Mesodermal cell (in vitro differentiated cells): Measurements from ENCODE around the gene EARS2.
A peak's percentile ranks its signal among the peaks of the same experiment; 100 is the strongest.

Experiments
- H3K27ac ChIP-seq: 2 replicates; pipeline ENCODE4 v1.7.0; 2013; ENCODE audit warnings: mild to moderate bottlenecking, low read depth, low read length, moderate library complexity; ENCODE audit not compliant: severe bottlenecking
- H3K36me3 ChIP-seq: 2 replicates; pipeline ENCODE4 v1.7.1; 2013; ENCODE audit warnings: mild to moderate bottlenecking, low read length, moderate library complexity; ENCODE audit not compliant: control insufficient read depth, insufficient read depth
- H3K4me1 ChIP-seq: one replicate; pipeline ENCODE4 v1.7.1; 2013; ENCODE audit warnings: mild to moderate bottlenecking, low read length; ENCODE audit not compliant: insufficient read depth, control insufficient read depth, poor library complexity, severe bottlenecking
- H3K4me3 ChIP-seq: 2 replicates; pipeline ENCODE4 v1.7.0; 2013; ENCODE audit warnings: low read length, control low read depth, mild to moderate bottlenecking; ENCODE audit not compliant: insufficient read depth, poor library complexity, severe bottlenecking; ENCODE audit errors: extremely low read depth
- H3K9me3 ChIP-seq: 2 replicates; pipeline ENCODE4 v1.7.1; 2013; ENCODE audit warnings: mild to moderate bottlenecking, low read length, moderate library complexity; ENCODE audit not compliant: control insufficient read depth
- WGBS, 2 experiments: methylation state at CpG; one replicate each; pipeline ENCODE4 v1.1.5; 2013; ENCODE audit warnings: missing lambda C conversion rate in 2 of 2; ENCODE audit not compliant: insufficient coverage in 2 of 2; 5-methylcytosine and 5-hydroxymethylcytosine counted together

The EARS2 gene

GRCh38 chr16:23581764-23582163 is 24.6 kb upstream of the EARS2 start:
- Histone ChIP-seq H3K4me3 (no peak overlapping the region), H3K27ac (no peak overlapping the region), H3K9me3 (no peaks in the 10 kb centered on the region), H3K36me3 (peaks cover 75% of the 10 kb centered on the region), H3K4me1 (no peaks in the 10 kb centered on the region)

- Histone ChIP-seq H3K36me3 (peaks cover 67% of the 10 kb centered on the region), H3K27ac (no peak overlapping the region), H3K4me1 (no peaks in the 10 kb centered on the region), H3K9me3 (no peaks in the 10 kb centered on the region), H3K4me3 (no peak overlapping the region)
Measured at GRCh38 chr16:23580391-23580790, 23.2 kb upstream of the EARS2 start.

GRCh38 chr16:23579371-23579770 is 22.2 kb upstream of the EARS2 start:
- no peaks in the 10 kb centered on the region for H3K4me1 ChIP-seq
- 83 to 89% methylated on average over 1 of the region's 4 CpGs for WGBS, 2 experiments
- no peaks in the 10 kb centered on the region for H3K9me3 ChIP-seq
- peaks cover 67% of the 10 kb centered on the region for H3K36me3 ChIP-seq
- no peak overlapping the region for H3K27ac ChIP-seq
- no peak overlapping the region for H3K4me3 ChIP-seq

GRCh38 chr16:23578101-23578830 is 21.1 kb upstream of the EARS2 start:
- H3K36me3 ChIP-seq: peaks cover 72% of the 10 kb centered on the region
- H3K9me3 ChIP-seq: no peaks in the 10 kb centered on the region
- H3K27ac ChIP-seq: peak overlapping the region; percentile 71
- WGBS, 2 experiments: 75 to 100% methylated on average over 2 of the region's 5 CpGs
- no peaks in the 10 kb centered on the region for H3K4me1 ChIP-seq
- no peak overlapping the region for H3K4me3 ChIP-seq

- no peaks in the 10 kb centered on the region for H3K9me3 ChIP-seq
- 85 to 100% methylated on average over 1 to 2 of the region's 2 CpGs for WGBS, 2 experiments
- peak overlapping the region; percentile 71 for H3K27ac ChIP-seq
- H3K4me1 ChIP-seq: no peaks in the 10 kb centered on the region
- H3K36me3 ChIP-seq: peaks cover 80% of the 10 kb centered on the region
- no peak overlapping the region for H3K4me3 ChIP-seq
Measured at GRCh38 chr16:23577493-23577892, 20.3 kb upstream of the EARS2 start.

- WGBS, 2 experiments: 90 to 96% methylated on average over 1 to 3 of the region's 3 CpGs
- no peaks in the 10 kb centered on the region for H3K4me1 ChIP-seq
Measured at GRCh38 chr16:23575834-23576233, 18.7 kb upstream of the EARS2 start.

GRCh38 chr16:23573817-23574216 is 16.7 kb upstream of the EARS2 start:
- Histone ChIP-seq H3K4me1 (no peaks in the 10 kb centered on the region), H3K27ac (no peak overlapping the region), H3K9me3 (no peaks in the 10 kb centered on the region), H3K36me3 (peaks cover 80% of the 10 kb centered on the region), H3K4me3 (no peak overlapping the region)
- WGBS, 2 experiments: 98% methylated on average over 5 of the region's 5 CpGs; no CpG with 5 or more reads in 1 of the 2 experiments

More at GRCh38 chr16:23575834-23576233, 18.7 kb upstream of the EARS2 start:
- H3K36me3 ChIP-seq: peaks cover 80% of the 10 kb centered on the region
- no peak overlapping the region for H3K27ac ChIP-seq
- H3K4me3 ChIP-seq: no peak overlapping the region
- H3K9me3 ChIP-seq: no peaks in the 10 kb centered on the region

- 93 to 100% methylated on average over 2 to 6 of the region's 9 CpGs for WGBS, 2 experiments
- H3K4me1 ChIP-seq: no peaks in the 10 kb centered on the region
- no peak overlapping the region for H3K27ac ChIP-seq
- peaks cover 85% of the 10 kb centered on the region for H3K36me3 ChIP-seq
- no peaks in the 10 kb centered on the region for H3K9me3 ChIP-seq
- no peak overlapping the region for H3K4me3 ChIP-seq
Measured at GRCh38 chr16:23572394-23572793, 15.2 kb upstream of the EARS2 start.

- WGBS, 2 experiments: 95 to 96% methylated on average over 5 of the region's 5 CpGs
- Histone ChIP-seq H3K27ac (no peak overlapping the region), H3K4me3 (no peak overlapping the region), H3K9me3 (no peaks in the 10 kb centered on the region), H3K36me3 (peaks cover 87% of the 10 kb centered on the region), H3K4me1 (no peaks in the 10 kb centered on the region)
Measured at GRCh38 chr16:23571895-23572294, 14.7 kb upstream of the EARS2 start.

GRCh38 chr16:23570992-23571632 is 14.0 kb upstream of the EARS2 start:
- Histone ChIP-seq H3K27ac (no peak overlapping the region), H3K4me3 (no peak overlapping the region), H3K36me3 (peaks cover 95% of the 10 kb centered on the region), H3K9me3 (no peaks in the 10 kb centered on the region), H3K4me1 (no peaks in the 10 kb centered on the region)
- WGBS, 2 experiments: 95 to 100% methylated on average over 7 of the region's 8 CpGs

GRCh38 chr16:23567602-23568001 is 10.5 kb upstream of the EARS2 start:
- H3K4me1 ChIP-seq: no peaks in the 10 kb centered on the region
- no peak overlapping the region for H3K27ac ChIP-seq
- no peaks in the 10 kb centered on the region for H3K9me3 ChIP-seq
- no peak overlapping the region for H3K4me3 ChIP-seq
- WGBS, 2 experiments: 94 to 100% methylated on average over 1 to 3 of the region's 3 CpGs
- peaks cover 99% of the 10 kb centered on the region for H3K36me3 ChIP-seq
